CD4-positive, alpha-beta T cell treated with Interferon alpha-2 for 1 hour (primary cell): ENCODE data around the gene MRPS22.
"Not testable (repeated sequence)": the region's sequence is repeated elsewhere in the genome, so short reads cannot be mapped to it uniquely, and the experiment has no call there.

Source experiments
- DNase-seq, 2 donors: peaks; one replicate each; pipeline ENCODE4 v3.0.0-alpha.2; 2020 to 2022

The MRPS22 gene

GRCh38 chr3:139401155-139401554, 57.3 kb downstream of the MRPS22 start:
- not testable (repeated sequence) for DNase-seq
